GM23248 (cell line): ENCODE data around the gene ACSF3. TPM values are rescaled to one million over a fixed set of nuclear protein-coding genes. Genes with fewer than 3 reads are reported as not detected.

ENCODE experiments used
- DNase-seq: peaks from one replicate; pipeline ENCODE4 v3.0.0-alpha.2; 2015
- H2AFZ ChIP-seq: fragments of 200-600 bp; sonication (generic); 2 replicates; pipeline ENCODE4 v1.6.1; 2016; ENCODE audit warnings: antibody characterized with exemption
- H3F3A ChIP-seq: fragments of 200-600 bp; sonication (generic); 2 replicates; pipeline ENCODE4 v1.6.1; 2016; ENCODE audit warnings: mild to moderate bottlenecking, antibody characterized with exemption, mixed run types; ENCODE audit not compliant: insufficient read depth
- H3K27ac ChIP-seq: fragments of 200-600 bp; sonication (generic); 2 replicates; pipeline ENCODE4 v1.5.1; 2016; ENCODE audit warnings: mild to moderate bottlenecking
- H3K27me3 ChIP-seq: fragments of 200-600 bp; sonication (generic); replicated peaks from 2 replicates; pipeline ENCODE4 v1.6.1; 2016; ENCODE audit warnings: mild to moderate bottlenecking; ENCODE audit not compliant: insufficient read depth
- H3K36me3 ChIP-seq: fragments of 200-600 bp; sonication (generic); 2 replicates; pipeline ENCODE4 v1.6.1; 2016; ENCODE audit warnings: low read depth, mild to moderate bottlenecking
- H3K4me1 ChIP-seq: fragments of 200-600 bp; sonication (generic); 2 replicates; pipeline ENCODE4 v1.6.1; 2016; ENCODE audit warnings: mild to moderate bottlenecking; ENCODE audit not compliant: insufficient read depth
- H3K4me2 ChIP-seq: fragments of 200-600 bp; sonication (generic); one replicate; pipeline ENCODE4 v1.6.1; 2016; ENCODE audit warnings: mild to moderate bottlenecking; ENCODE audit not compliant: unreplicated experiment
- H3K4me3 ChIP-seq: fragments of 200-600 bp; sonication (generic); 2 replicates; pipeline ENCODE4 v1.5.1; 2016; ENCODE audit warnings: mild to moderate bottlenecking
- H3K79me2 ChIP-seq: fragments of 200-600 bp; sonication (generic); 2 replicates; pipeline ENCODE4 v1.6.1; 2016; ENCODE audit warnings: mild to moderate bottlenecking; ENCODE audit not compliant: insufficient read depth
- H3K9ac ChIP-seq: fragments of 200-600 bp; sonication (generic); 2 replicates; pipeline ENCODE4 v1.6.1; 2016; ENCODE audit warnings: mild to moderate bottlenecking
- H3K9me2 ChIP-seq: fragments of 200-600 bp; sonication (generic); 2 replicates; pipeline ENCODE4 v1.6.1; 2016; ENCODE audit warnings: mixed run types, mild to moderate bottlenecking, moderate library complexity; ENCODE audit not compliant: insufficient read depth
- H3K9me3 ChIP-seq: fragments of 200-600 bp; sonication (generic); one replicate; pipeline ENCODE4 v1.6.1; 2017; ENCODE audit warnings: low read depth
- H4K20me1 ChIP-seq: fragments of 200-600 bp; sonication (generic); 2 replicates; pipeline ENCODE4 v1.6.0; 2016; ENCODE audit not compliant: insufficient read depth
- EZH2 ChIP-seq: fragments of 200-600 bp; sonication (generic); IDR thresholded peaks from 2 replicates; pipeline ENCODE4 v1.6.1; 2018; ENCODE audit warnings: antibody characterized with exemption, mild to moderate bottlenecking; ENCODE audit not compliant: insufficient read depth, poor library complexity, severe bottlenecking
- EZH2phosphoT487 ChIP-seq: fragments of 200-600 bp; sonication (generic); IDR thresholded peaks from 2 replicates; pipeline ENCODE4 v1.6.1; 2018; ENCODE audit warnings: antibody characterized with exemption, moderate library complexity, mild to moderate bottlenecking, low read depth; ENCODE audit not compliant: insufficient read depth
- WGBS, 2 experiments: methylation state at CpG; one replicate each; pipeline ENCODE4 v1.1.6; 2015 to 2017; ENCODE audit warnings: low lambda C conversion rate in 2 of 2, low coverage in 1 of 2; ENCODE audit errors: missing lambda C conversion rate in 2 of 2; 5-methylcytosine and 5-hydroxymethylcytosine counted together
- in situ Hi-C: fragments of 300-500 bp; cut with MboI; formaldehyde crosslinking; loops from 2 replicates; pipeline ENCODE4 v1.15.0; 2020
- polyA plus RNA-seq: library from polyadenylated mRNA; unstranded; fragments of >200 nt; fragmentation: Nextera tagmentation; extraction: Ambion mirVana; gene quantifications from 2 replicates; pipeline ENCODE4 v1.2.1, GENCODE V29; 2016
- total RNA-seq: library from RNA; depleted of rRNA; stranded (reverse); fragments of >200 nt; shearing (Covaris generic); gene quantifications from 2 replicates; pipeline ENCODE4 v1.2.3, GENCODE V29; 2014

ACSF3 gene
- total and polyA plus RNA-seq, 2 experiments from 2014 or later: 15.9 to 17.1 TPM

GRCh38 chr16:89140981-89141883 is 47.6 kb downstream of the ACSF3 start:
- H3K4me2 ChIP-seq: no peak overlapping the region
- H3K27ac ChIP-seq: no peak overlapping the region
- H3K79me2 ChIP-seq: no peaks in the 10 kb centered on the region
- H3F3A ChIP-seq: no peaks in the 10 kb centered on the region
- no peak overlapping the region for H3K9ac ChIP-seq
- TF ChIP-seq EZH2 (no peak), EZH2phosphoT487 (no peak)
- in situ Hi-C loops: no loop called here
- H3K9me3 ChIP-seq: no peaks in the 10 kb centered on the region
- no peaks in the 10 kb centered on the region for H3K36me3 ChIP-seq
- no peaks in the 10 kb centered on the region for H3K27me3 ChIP-seq
- H2AFZ ChIP-seq: no peak overlapping the region
- H4K20me1 ChIP-seq: no peaks in the 10 kb centered on the region
- no peak for DNase-seq
- WGBS, 2 experiments: 96% methylated on average over 31 of the region's 31 CpGs
- no peak overlapping the region for H3K4me3 ChIP-seq
- no peaks in the 10 kb centered on the region for H3K4me1 ChIP-seq
- no peaks in the 10 kb centered on the region for H3K9me2 ChIP-seq

GRCh38 chr16:89141884-89142267 is 48.2 kb downstream of the ACSF3 start:
- 93 to 94% methylated on average over 13 of the region's 13 CpGs for WGBS, 2 experiments
- Histone ChIP-seq H3F3A (no peaks in the 10 kb centered on the region), H3K9me3 (no peaks in the 10 kb centered on the region), H3K79me2 (no peaks in the 10 kb centered on the region), H3K9ac (no peak overlapping the region), H3K27me3 (no peaks in the 10 kb centered on the region), H3K4me1 (no peaks in the 10 kb centered on the region), H2AFZ (no peak overlapping the region), H3K4me2 (no peak overlapping the region), H3K9me2 (no peaks in the 10 kb centered on the region), H4K20me1 (no peaks in the 10 kb centered on the region), H3K4me3 (no peak overlapping the region), H3K36me3 (no peaks in the 10 kb centered on the region), H3K27ac (no peak overlapping the region)
- DNase-seq: no peak
- in situ Hi-C loops: no loop called here
- TF ChIP-seq EZH2phosphoT487 (no peak), EZH2 (no peak)

GRCh38 chr16:89142474-89143195 is 49.0 kb downstream of the ACSF3 start:
- Histone ChIP-seq H3K4me3 (no peak overlapping the region), H3K9me2 (no peaks in the 10 kb centered on the region), H3K4me2 (no peak overlapping the region), H4K20me1 (no peaks in the 10 kb centered on the region), H3K4me1 (no peaks in the 10 kb centered on the region), H3K27ac (no peak overlapping the region), H3K9me3 (no peaks in the 10 kb centered on the region), H3K27me3 (no peaks in the 10 kb centered on the region), H3K36me3 (no peaks in the 10 kb centered on the region), H3F3A (no peaks in the 10 kb centered on the region), H2AFZ (no peak overlapping the region), H3K9ac (no peak overlapping the region), H3K79me2 (no peaks in the 10 kb centered on the region)
- WGBS, 2 experiments: 91% methylated on average over 13 of the region's 13 CpGs
- peak; percentile 29 for DNase-seq
- in situ Hi-C loops: no loop called here
- TF ChIP-seq EZH2phosphoT487: no peak
- no peak for TF ChIP-seq EZH2

GRCh38 chr16:89143201-89143741 is 49.6 kb downstream of the ACSF3 start:
- Histone ChIP-seq H3K9me2 (no peaks in the 10 kb centered on the region), H3K27ac (no peak overlapping the region), H3F3A (no peaks in the 10 kb centered on the region), H3K9ac (no peak overlapping the region), H3K9me3 (no peaks in the 10 kb centered on the region), H3K27me3 (no peaks in the 10 kb centered on the region), H3K36me3 (no peaks in the 10 kb centered on the region), H3K79me2 (no peaks in the 10 kb centered on the region), H3K4me1 (no peaks in the 10 kb centered on the region), H3K4me2 (no peak overlapping the region), H2AFZ (no peak overlapping the region), H4K20me1 (no peaks in the 10 kb centered on the region), H3K4me3 (no peak overlapping the region)
- WGBS, 2 experiments: 87 to 92% methylated on average over 14 to 17 of the region's 17 CpGs
- in situ Hi-C loops: no loop called here
- TF ChIP-seq EZH2phosphoT487 (no peak), EZH2 (no peak)
- DNase-seq: no peak
